GM18526 (cell line): ENCODE results near the gene CFAP91.

Source experiments
- POLR2A ChIP-seq: IDR thresholded peaks from 3 replicates; pipeline ENCODE4 v1.6.1; 2011; ENCODE audit not compliant: insufficient read length; ENCODE audit errors: extremely low read depth

The CFAP91 gene

DNA sequence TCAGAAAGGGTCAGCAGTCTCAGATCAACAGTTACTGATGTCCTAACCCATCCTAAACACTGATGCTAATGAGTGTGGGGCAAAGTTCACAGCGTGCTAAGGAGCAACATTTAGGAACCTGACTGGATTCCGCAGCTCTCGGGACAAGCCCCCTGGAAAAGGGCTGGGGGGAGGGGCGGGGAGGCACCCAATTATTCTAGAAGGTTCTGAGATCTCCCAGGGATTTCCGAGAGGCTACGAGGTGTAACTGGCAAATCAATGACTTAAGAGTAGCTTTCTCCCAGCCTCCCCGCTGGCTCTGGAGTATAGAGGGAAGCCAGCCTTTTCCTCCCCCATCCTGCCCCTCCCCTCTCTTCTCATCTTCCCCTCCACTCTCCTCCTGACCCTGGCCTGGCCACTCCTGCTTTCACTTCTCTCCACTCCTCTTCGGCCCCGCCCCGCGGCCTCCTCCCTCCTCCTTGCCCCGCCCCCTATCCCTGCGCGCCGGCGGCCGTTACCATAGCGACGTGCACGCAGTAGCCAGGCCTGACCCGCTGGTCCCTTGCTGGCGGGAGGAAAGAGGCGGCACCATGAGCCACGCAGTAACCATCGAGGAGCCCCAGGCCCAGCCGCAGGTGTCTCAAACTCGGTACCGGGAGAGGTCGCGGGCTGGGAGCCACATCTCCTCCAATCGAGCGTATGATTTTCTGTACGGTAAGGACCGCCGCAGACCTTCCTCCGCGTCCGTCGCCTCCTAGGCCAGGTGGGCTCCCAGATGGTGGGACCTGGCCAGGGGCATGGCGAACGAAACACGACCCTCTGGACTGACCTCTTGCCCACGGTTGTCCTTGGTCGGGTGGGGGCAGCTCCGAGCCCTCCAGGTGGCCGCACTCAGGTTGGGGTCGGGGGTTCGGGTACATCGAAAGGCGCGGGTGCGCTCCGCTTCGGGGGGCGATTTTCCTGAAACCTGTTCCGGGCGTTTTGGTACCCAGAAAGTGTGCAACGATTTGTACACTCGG is at the start of gene CFAP91:
TSS of gene CFAP91 (plus strand) at position 493 of the 998 bp plus-strand sequence. CDS start at position 570, 77 bp downstream.
- no peak for TF ChIP-seq POLR2A

DNA sequence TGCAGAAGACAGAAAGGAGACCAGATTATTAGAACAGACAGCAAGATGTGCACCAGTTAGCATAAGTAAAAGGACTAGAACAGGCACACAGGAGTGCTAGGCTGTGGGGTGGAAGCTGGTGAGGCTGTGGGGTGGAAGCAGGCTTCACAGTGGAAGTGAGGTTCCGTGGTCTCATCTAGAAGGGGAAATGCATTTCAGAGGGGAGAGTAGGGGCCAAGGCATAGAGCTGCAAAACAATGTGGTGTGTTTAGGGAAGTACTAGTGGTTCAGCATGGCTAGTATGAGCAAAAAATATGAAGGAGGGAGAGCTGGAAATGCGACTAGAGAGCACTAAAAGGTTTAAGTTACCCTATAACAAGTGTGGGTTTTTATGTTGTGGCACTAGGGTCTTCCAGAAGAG is 48.9 kb upstream of the CFAP91 start:
- no peak for TF ChIP-seq POLR2A

GRCh38 chr3:119657887-119658702 is 44.7 kb upstream of the CFAP91 start:
- no peak for TF ChIP-seq POLR2A

DNA sequence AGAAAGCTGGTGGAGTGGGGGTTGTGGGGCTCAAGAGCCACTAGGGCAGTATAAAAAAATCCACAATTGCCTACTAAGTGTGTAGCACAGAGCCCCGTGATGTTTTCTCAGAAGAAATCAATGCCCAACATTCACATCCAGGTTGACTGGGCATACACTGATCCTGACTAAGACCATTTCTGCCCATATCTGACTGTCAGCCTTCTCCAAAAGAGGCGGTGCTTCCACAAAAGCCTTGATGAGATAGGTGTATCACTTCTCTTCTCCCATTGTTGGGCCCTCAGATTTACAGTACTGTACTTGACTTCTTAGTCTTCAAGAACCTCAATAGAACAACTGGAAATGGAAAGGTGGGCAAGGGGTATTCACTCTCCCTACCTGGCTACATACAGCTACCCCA is 43.8 kb upstream of the CFAP91 start:
- TF ChIP-seq POLR2A, result no peak

GRCh38 chr3:119659606-119660291 is 43.1 kb upstream of the CFAP91 start:
- no peak for TF ChIP-seq POLR2A

DNA sequence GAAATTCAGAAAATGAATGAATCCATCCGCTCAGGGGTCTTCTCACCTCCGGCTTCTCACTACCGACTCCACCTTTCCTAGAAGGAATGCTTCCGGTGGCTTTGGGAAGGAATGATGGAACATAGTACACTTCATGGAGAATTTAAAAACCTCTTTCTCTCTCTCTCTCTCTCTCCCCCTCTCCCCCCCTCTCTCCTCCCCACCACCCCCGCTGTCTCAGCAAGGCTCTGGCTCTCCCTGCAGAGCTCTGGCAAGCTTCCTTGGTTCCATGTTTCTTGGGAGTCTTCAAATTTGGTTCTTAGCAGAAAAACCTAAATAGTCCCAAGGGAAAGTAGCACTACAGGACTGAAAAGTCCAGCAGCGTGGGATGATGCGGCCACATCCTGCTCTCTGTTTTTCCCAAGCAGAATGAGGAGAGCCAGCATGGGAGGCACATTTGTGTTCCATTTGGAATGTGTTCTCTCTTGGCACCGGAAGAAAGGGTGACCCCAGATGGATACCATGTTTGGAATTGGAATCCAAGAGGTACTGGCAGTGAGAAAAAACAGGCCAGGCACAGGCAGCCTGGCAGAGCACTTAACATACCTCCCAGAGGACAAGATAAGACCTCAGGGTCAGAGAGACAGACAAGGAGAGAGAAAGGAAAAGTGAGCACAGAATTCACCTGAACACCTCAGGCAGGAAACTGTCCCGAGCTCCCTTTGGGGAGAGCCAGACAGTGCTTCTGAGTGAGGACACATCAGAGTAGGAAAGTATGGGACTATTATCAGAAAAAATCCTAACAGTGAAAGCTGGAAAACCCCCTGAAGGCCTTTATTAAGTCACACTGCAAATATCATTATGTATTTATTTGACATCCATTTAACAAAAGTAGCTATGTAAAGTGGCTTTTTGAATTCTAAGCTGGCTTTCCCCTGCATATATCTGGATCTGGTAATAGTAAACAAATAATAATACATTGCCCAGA is 42.1 kb upstream of the CFAP91 start, which contains the start of gene POPDC2:
TSS of gene POPDC2 (minus strand) at position 116 of the 967 bp plus-strand sequence. CDS start 166 bp downstream, outside the sequence.
- no peak for TF ChIP-seq POLR2A

- no peak for TF ChIP-seq POLR2A
Observed at GRCh38 chr3:119662604-119663373, 40.0 kb upstream of the CFAP91 start.

DNA sequence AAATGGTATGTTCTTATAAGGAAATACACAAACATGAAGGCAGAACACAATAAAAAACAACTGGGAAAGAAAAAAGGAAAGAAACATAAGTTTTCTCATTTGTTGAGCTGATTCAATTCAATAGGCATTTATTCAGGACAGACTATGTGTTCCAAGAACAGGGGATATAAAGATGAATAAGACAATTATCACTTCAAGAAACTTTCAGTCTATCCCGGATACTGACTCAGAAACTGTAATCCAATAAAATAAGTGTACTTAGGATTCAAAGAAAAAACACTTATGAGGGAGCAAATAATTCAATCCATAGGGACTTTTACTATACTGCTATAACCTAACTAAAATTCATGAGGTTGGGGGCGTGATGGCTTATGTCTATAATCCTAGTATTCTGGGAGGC is 38.9 kb upstream of the CFAP91 start:
- TF ChIP-seq POLR2A, result no peak

DNA sequence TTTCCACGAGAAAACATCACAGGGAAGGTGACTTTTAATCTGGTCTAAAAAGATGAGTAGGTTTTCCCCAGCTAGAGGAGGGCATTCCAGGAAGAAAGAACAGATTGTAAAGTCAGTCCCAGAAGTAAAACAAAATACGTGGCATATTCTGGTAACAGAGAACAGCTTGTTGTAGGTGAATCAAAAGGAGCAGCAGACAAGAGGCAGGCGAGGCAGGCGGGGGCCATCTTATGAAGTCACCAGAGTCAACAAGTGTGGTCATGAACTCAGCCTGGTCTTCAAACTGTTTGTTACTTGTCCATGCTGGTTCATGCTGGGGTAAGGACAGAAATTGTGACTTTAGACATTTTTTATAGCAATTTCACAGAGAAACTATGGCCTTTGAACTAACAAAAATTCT is 38.5 kb upstream of the CFAP91 start:
- no peak for TF ChIP-seq POLR2A

DNA sequence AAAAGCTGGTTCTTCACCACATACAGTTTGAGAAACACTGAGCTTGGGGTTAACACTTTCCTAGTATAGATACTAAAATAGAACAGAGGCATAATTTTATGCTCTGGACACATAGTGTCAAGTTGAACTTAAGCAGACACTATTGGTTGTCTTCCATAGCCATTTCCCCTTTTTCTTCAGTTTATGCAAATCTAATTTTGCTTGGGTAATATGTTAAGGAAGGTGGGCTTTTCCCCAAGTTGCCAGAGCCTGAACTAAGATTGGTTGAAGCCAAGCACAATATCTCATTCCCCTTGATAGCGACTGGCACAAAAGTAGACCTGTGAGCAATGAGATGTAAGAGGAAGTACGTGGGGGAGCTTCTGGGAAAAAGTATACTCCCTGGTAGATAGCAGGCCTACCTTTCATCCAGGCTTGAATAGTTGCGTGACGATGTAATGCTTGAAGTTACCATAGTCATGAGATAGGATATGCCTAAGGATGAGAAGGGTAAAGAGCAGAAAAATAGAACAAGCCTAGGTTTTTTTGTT is 37.9 kb upstream of the CFAP91 start:
- TF ChIP-seq POLR2A, result no peak

DNA sequence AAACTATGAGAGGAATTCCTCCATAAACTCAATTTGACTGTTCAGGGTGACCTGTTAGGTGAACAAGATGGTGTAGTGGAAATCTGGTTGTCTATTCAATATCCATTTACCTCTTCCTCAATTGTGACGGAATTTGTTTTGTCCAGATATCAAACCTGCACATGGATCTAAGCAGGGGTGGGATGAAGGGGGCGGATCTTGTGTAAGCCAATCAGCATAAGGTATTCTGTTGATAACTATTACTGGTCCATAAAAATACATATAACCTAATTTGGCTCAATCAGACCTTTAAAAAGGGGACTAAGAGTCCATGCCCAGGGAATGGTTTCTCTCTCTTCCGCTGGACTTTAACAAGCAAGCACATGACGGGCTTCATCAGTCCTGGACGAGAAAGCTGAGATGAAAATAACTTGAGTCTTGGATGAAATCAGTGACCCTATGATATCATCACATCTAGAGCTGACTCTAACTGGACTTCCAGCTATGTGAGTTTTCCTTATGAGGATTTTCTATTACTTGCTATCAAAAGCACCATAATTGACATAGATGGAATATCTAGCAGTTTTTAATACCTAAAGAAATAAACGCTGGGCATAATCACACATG is 36.8 kb upstream of the CFAP91 start:
- TF ChIP-seq POLR2A, result no peak

GRCh38 chr3:119669906-119670570 is 32.8 kb upstream of the CFAP91 start:
- no peak for TF ChIP-seq POLR2A
